ENCODE measurements around the gene ARHGDIB.

GRCh38 chr12:14937689-14938088 is 23.7 kb downstream of the ARHGDIB start:
- TF ChIP-seq POLR2AphosphoS5 (IDR thresholded peaks at IDR 0.05; ENCODE audit: low read depth) (no peak), GABPA (IDR thresholded peaks at IDR 0.05; ENCODE audit: low read depth) (no peak)
- TF ChIP-seq, protein P1, sequence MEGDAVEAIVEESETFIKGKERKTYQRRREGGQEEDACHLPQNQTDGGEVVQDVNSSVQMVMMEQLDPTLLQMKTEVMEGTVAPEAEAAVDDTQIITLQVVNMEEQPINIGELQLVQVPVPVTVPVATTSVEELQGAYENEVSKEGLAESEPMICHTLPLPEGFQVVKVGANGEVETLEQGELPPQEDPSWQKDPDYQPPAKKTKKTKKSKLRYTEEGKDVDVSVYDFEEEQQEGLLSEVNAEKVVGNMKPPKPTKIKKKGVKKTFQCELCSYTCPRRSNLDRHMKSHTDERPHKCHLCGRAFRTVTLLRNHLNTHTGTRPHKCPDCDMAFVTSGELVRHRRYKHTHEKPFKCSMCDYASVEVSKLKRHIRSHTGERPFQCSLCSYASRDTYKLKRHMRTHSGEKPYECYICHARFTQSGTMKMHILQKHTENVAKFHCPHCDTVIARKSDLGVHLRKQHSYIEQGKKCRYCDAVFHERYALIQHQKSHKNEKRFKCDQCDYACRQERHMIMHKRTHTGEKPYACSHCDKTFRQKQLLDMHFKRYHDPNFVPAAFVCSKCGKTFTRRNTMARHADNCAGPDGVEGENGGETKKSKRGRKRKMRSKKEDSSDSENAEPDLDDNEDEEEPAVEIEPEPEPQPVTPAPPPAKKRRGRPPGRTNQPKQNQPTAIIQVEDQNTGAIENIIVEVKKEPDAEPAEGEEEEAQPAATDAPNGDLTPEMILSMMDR (IDR thresholded peaks at IDR 0.05; ENCODE audit: insufficient read depth, low read length) = peak; percentile 29
